Peyer's patch (tissue), 4 donors: ENCODE results near the gene COPZ2.

Experiments used
- CTCF ChIP-seq, 6 experiments: fragments of 450-650 bp in 4 of 6; fragments of 200-600 bp in 2 of 6; sonication (generic) in 1 of 6; IDR thresholded peaks; one replicate each; pipeline ENCODE4 v1.5.1; 2017 to 2019; ENCODE audit warnings: antibody characterized with exemption in 6 of 6, mild to moderate bottlenecking in 3 of 6, moderate library complexity in 1 of 6
- POLR2A ChIP-seq, 2 donors: fragments of 450-650 bp; IDR thresholded peaks; one replicate each; pipeline ENCODE4 v1.5.1; 2017; ENCODE audit warnings: antibody characterized with exemption in 2 of 2, mild to moderate bottlenecking in 2 of 2, moderate library complexity in 2 of 2

GRCh38 chr17:48037036-48037837, at the start of gene COPZ2:
- TF ChIP-seq CTCF (IDR thresholded peaks at IDR 0.05) = peak; percentile 41 to 67 (median 57)
- no peak for TF ChIP-seq POLR2A (IDR thresholded peaks at IDR 0.05)
